Lower leg skin (tissue), 4 donors: ENCODE measurements around the gene ZNF415. TPM values are rescaled to one million over a fixed set of nuclear protein-coding genes. Genes with fewer than 3 reads are reported as not detected.
"Not testable (repeated sequence)": the region's sequence is repeated elsewhere in the genome, so short reads cannot be mapped to it uniquely, and the experiment has no call there.

ENCODE experiments used
- DNase-seq, 2 donors: peaks; one replicate each; pipeline ENCODE4 v3.0.0-alpha.2; 2019; ENCODE audit warnings: low spot score in 2 of 2
- H3K4me3 ChIP-seq: fragments of 200-600 bp; sonication (generic); 2 replicates; pipeline ENCODE4 v1.5.1; 2017; ENCODE audit warnings: mild to moderate bottlenecking, low read depth; ENCODE audit not compliant: poor library complexity, severe bottlenecking
- POLR2A ChIP-seq, 2 donors: fragments of 450-650 bp; IDR thresholded peaks; one replicate each; pipeline ENCODE4 v1.6.1; 2016 to 2017; ENCODE audit warnings: antibody characterized with exemption in 2 of 2, mild to moderate bottlenecking in 1 of 2, moderate library complexity in 1 of 2
- WGBS, 2 donors: methylation state at CpG; one replicate each; pipeline ENCODE4 v1.1.5; 2018; 5-methylcytosine and 5-hydroxymethylcytosine counted together
- intact Hi-C: fragments of 100-400 bp; cut with DNase I; formaldehyde crosslinking; loops from one replicate; pipeline ENCODE4 v1.15.0; 2023; ENCODE audit warnings: low total_unique reads
- total RNA-seq, 4 donors: library from RNA; depleted of rRNA; stranded (reverse); fragments of >200 nt; gene quantifications; one replicate each; pipeline ENCODE4 v1.1.0, GENCODE V29; 2016
- TF ChIP-seq, protein P1 (sequence below), 3 donors: fragments of 450-650 bp; IDR thresholded peaks; one replicate each; pipeline ENCODE4 v1.5.1; 2016; ENCODE audit warnings: antibody characterized with exemption in 3 of 3, mild to moderate bottlenecking in 3 of 3, moderate library complexity in 2 of 3

The ZNF415 gene
- total RNA-seq, 4 donors from 2014 or later: 1.1 to 7.4 (median 5.1) TPM

DNA sequence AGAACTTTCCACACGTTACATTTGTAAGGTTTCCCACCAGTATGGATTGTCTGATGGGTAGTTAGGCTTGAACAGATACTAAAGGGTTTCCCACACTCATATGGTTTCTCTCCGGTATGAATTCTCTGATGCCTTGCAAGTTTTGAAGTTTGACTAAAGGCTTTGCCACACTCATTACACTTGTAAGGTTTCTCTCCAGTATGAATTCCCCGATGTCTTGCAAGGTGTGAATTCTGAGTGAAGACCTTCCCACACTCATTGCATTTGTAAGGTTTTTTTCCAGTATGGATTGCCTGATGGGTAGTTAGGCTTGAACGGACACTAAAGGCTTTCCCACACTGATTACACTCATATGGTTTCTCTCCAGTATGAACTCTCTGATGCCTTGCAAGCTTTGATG is 7.6 kb upstream of the ZNF415 start:
- 95 to 98% methylated on average over 4 of the region's 4 CpGs for WGBS, 2 donors
- intact Hi-C loops: no loop called here
- no peak for DNase-seq
- H3K4me3 ChIP-seq: no peak overlapping the region
- TF ChIP-seq, protein P1, sequence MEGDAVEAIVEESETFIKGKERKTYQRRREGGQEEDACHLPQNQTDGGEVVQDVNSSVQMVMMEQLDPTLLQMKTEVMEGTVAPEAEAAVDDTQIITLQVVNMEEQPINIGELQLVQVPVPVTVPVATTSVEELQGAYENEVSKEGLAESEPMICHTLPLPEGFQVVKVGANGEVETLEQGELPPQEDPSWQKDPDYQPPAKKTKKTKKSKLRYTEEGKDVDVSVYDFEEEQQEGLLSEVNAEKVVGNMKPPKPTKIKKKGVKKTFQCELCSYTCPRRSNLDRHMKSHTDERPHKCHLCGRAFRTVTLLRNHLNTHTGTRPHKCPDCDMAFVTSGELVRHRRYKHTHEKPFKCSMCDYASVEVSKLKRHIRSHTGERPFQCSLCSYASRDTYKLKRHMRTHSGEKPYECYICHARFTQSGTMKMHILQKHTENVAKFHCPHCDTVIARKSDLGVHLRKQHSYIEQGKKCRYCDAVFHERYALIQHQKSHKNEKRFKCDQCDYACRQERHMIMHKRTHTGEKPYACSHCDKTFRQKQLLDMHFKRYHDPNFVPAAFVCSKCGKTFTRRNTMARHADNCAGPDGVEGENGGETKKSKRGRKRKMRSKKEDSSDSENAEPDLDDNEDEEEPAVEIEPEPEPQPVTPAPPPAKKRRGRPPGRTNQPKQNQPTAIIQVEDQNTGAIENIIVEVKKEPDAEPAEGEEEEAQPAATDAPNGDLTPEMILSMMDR (IDR thresholded peaks at IDR 0.05): no peak
- no peak for TF ChIP-seq POLR2A (IDR thresholded peaks at IDR 0.05)

GRCh38 chr19:53136432-53136831 is 3.7 kb upstream of the ZNF415 start:
- intact Hi-C loops: no loop called here
- H3K4me3 ChIP-seq: no peak overlapping the region
- WGBS, 2 donors: 80 to 81% methylated on average over 3 of the region's 3 CpGs
- DNase-seq: no peak
- TF ChIP-seq POLR2A (IDR thresholded peaks at IDR 0.05): no peak
- TF ChIP-seq, protein P1 (IDR thresholded peaks at IDR 0.05): no peak

- intact Hi-C loops: no loop called here
- DNase-seq: no peak
- H3K4me3 ChIP-seq: no peak overlapping the region
- TF ChIP-seq, protein P1 (IDR thresholded peaks at IDR 0.05): no peak
- no peak for TF ChIP-seq POLR2A (IDR thresholded peaks at IDR 0.05)
- WGBS, 2 donors: 28 to 35% methylated on average over 6 of the region's 6 CpGs
Measured at GRCh38 chr19:53131727-53132126, 983 bp downstream of the ZNF415 start.

DNA sequence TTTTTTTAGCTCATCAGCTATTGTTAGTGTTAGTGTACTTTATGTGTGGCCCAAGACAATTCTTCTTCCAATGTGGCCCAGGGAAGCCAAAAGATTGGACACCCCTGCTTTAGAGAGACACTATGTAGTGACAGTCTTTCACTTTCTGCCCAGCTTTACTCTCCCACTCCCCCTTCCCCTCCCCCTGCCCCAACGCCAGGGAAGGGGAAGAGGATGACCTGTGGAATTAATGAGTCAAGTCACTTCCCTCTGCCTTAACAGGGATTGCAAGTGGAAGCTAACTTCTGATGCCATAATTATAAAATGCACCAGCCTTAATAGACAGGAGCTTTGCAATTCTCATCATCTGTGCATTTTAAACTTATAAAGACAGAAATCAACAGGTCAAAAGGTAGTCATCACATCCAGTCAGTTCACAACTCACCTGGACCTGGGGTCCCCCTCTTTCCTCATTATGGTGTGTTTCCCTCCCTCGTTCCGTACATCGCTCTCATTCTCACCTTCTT is 1.6 kb downstream of the ZNF415 start:
- 76 to 92% methylated on average over 4 of the region's 4 CpGs for WGBS, 2 donors
- no peak for DNase-seq
- no peak for TF ChIP-seq POLR2A (IDR thresholded peaks at IDR 0.05)
- TF ChIP-seq, protein P1 (IDR thresholded peaks at IDR 0.05): no peak
- H3K4me3 ChIP-seq: no peak overlapping the region
- intact Hi-C loops: no loop called here

DNA sequence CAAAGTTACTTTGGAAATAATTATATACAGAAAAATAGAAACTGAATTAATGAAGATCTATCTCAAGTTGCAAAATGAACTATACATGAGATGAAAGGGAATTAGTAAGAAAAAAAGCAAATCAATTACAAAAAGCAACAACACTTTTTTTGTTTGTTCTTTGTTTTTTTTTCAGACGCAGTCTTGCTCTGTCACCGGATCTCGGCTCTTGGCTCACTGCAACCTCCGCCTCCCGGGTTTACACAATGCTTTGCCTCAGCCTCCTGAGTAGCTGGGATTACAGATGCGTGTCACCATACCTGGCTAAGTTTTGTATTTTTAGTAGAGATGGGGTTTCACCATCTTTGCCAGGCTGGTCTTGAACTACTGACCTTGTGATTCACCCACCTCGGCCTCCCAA is 2.2 kb downstream of the ZNF415 start:
- intact Hi-C loops: no loop called here
- WGBS, 2 donors: 77 to 79% methylated on average over 7 of the region's 7 CpGs
- H3K4me3 ChIP-seq: no peak overlapping the region
- no peak for TF ChIP-seq POLR2A (IDR thresholded peaks at IDR 0.05)
- TF ChIP-seq, protein P1 (IDR thresholded peaks at IDR 0.05): no peak
- no peak for DNase-seq

- H3K4me3 ChIP-seq, intact Hi-C loops, DNase-seq: not testable (repeated sequence)
- WGBS, 2 donors: 69 to 86% methylated on average over 9 of the region's 15 CpGs
Measured at GRCh38 chr19:53126733-53127526, 5.8 kb downstream of the ZNF415 start.
